Hepatocyte (in vitro differentiated cells): Measurements from ENCODE around the gene SCN1A. TPM values are rescaled to one million over a fixed set of nuclear protein-coding genes. Genes with fewer than 3 reads are reported as not detected.

Experiments used
- DNase-seq: peaks from one replicate; pipeline ENCODE4 v3.0.0-alpha.2; 2016; ENCODE audit warnings: low spot score
- H2AFZ ChIP-seq: fragments of 200-600 bp; sonication (generic); 2 replicates; pipeline ENCODE4 v1.6.0; 2016; ENCODE audit warnings: antibody characterized with exemption, mild to moderate bottlenecking
- H3K27ac ChIP-seq: fragments of 200-600 bp; sonication (generic); 2 replicates; pipeline ENCODE4 v1.5.1; 2016; ENCODE audit warnings: mild to moderate bottlenecking
- H3K27me3 ChIP-seq: fragments of 200-600 bp; sonication (generic); 2 replicates; pipeline ENCODE4 v1.6.1; 2016
- H3K36me3 ChIP-seq: fragments of 200-600 bp; sonication (generic); replicated peaks from 2 replicates; pipeline ENCODE4 v1.5.1; 2016; ENCODE audit warnings: low read depth; ENCODE audit not compliant: insufficient read depth
- H3K4me1 ChIP-seq: fragments of 200-600 bp; sonication (generic); 2 replicates; pipeline ENCODE4 v1.5.1; 2016; ENCODE audit warnings: mild to moderate bottlenecking, moderate library complexity; ENCODE audit not compliant: insufficient read depth
- H3K4me2 ChIP-seq: fragments of 200-600 bp; sonication (generic); 2 replicates; pipeline ENCODE4 v1.6.0; 2016
- H3K4me3 ChIP-seq: fragments of 200-600 bp; sonication (generic); 2 replicates; pipeline ENCODE4 v1.5.1; 2016; ENCODE audit warnings: mild to moderate bottlenecking
- H3K79me2 ChIP-seq: fragments of 200-600 bp; sonication (generic); 2 replicates; pipeline ENCODE4 v1.6.0; 2017; ENCODE audit warnings: mild to moderate bottlenecking
- H3K9me2 ChIP-seq: fragments of 200-600 bp; sonication (generic); replicated peaks from 2 replicates; pipeline ENCODE4 v1.6.0; 2017; ENCODE audit warnings: mild to moderate bottlenecking; ENCODE audit not compliant: insufficient read depth
- H3K9me3 ChIP-seq: fragments of 200-600 bp; sonication (generic); 2 replicates; pipeline ENCODE4 v1.5.1; 2016; ENCODE audit warnings: low read depth, mild to moderate bottlenecking
- H4K20me1 ChIP-seq: fragments of 200-600 bp; sonication (generic); 2 replicates; pipeline ENCODE4 v1.6.0; 2016; ENCODE audit warnings: mild to moderate bottlenecking; ENCODE audit not compliant: insufficient read depth, poor library complexity, severe bottlenecking
- CTCF ChIP-seq: fragments of 200-600 bp; sonication (generic); IDR thresholded peaks from 2 replicates; pipeline ENCODE4 v1.5.1; 2016; ENCODE audit warnings: antibody characterized with exemption, mild to moderate bottlenecking; ENCODE audit not compliant: poor library complexity
- EZH2 ChIP-seq: fragments of 200-600 bp; sonication (generic); IDR thresholded peaks from 2 replicates; pipeline ENCODE4 v1.6.1; 2016; ENCODE audit warnings: antibody characterized with exemption, mild to moderate bottlenecking, borderline replicate concordance
- EZH2phosphoT487 ChIP-seq: fragments of 200-600 bp; sonication (generic); IDR thresholded peaks from one replicate; pipeline ENCODE4 v1.6.1; 2018; ENCODE audit warnings: antibody characterized with exemption, mild to moderate bottlenecking, low read depth, moderate library complexity; ENCODE audit not compliant: unreplicated experiment, severe bottlenecking
- WGBS: methylation state at CpG from one replicate; pipeline ENCODE4 v1.1.6; 2016; ENCODE audit warnings: low lambda C conversion rate; ENCODE audit errors: missing lambda C conversion rate; 5-methylcytosine and 5-hydroxymethylcytosine counted together
- polyA plus RNA-seq: library from polyadenylated mRNA; unstranded; fragments of >200 nt; fragmentation: Nextera tagmentation; extraction: Ambion mirVana; gene quantifications from 2 replicates; pipeline ENCODE4 v1.2.1, GENCODE V29; 2016
- total RNA-seq: library from RNA; depleted of rRNA; stranded (reverse); fragments of >200 nt; gene quantifications from 2 replicates; pipeline ENCODE4 v1.2.3, GENCODE V29; 2014

Gene SCN1A
- total and polyA plus RNA-seq, 2 experiments from 2014 or later, result 0.03 TPM; not detected in 1

DNA sequence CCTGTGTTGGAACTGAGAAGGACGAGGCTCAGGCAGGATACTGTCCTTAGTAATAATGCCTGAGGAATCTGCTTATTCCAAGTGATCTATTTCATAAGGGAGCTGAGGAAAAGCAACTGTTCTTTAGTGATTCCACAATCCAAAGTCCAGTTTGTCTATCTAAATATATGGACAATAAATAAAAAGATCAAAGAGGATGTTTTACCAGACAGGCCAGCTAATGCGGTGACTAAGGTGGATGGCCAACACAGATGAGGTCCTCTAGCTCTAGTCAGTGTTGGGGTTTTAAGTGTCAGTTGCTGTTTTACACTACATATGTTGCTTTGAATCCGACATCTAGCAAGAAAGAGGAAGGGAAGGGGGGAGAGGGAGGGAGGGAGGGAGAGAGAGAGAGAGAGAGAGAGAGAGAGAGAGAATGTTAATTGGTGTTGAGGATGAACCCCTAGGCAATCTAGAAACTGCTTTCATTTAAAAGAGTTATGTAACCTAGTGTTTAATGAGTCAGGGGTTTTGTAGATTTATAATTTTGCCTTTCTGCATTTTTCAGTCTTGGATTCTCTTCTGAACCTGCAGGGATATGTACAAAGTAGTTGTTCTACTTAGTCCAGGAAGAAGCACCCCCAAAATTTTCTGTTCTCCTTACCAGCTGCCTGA lies 27.0 kb upstream of the SCN1A start:
- Histone ChIP-seq H2AFZ (no peak overlapping the region), H3K79me2 (no peaks in the 10 kb centered on the region), H3K27me3 (no peaks in the 10 kb centered on the region), H3K4me2 (no peak overlapping the region), H3K27ac (no peak overlapping the region), H3K4me1 (no peaks in the 10 kb centered on the region), H3K9me2 (no peaks in the 10 kb centered on the region), H4K20me1 (no peaks in the 10 kb centered on the region), H3K4me3 (no peak overlapping the region), H3K9me3 (no peaks in the 10 kb centered on the region), H3K36me3 (no peaks in the 10 kb centered on the region)
- TF ChIP-seq EZH2phosphoT487, result no peak
- no peak for TF ChIP-seq EZH2
- no peak for TF ChIP-seq CTCF
- WGBS, result 35% methylated on average over 3 of the region's 3 CpGs
- DNase-seq, result no peak

DNA sequence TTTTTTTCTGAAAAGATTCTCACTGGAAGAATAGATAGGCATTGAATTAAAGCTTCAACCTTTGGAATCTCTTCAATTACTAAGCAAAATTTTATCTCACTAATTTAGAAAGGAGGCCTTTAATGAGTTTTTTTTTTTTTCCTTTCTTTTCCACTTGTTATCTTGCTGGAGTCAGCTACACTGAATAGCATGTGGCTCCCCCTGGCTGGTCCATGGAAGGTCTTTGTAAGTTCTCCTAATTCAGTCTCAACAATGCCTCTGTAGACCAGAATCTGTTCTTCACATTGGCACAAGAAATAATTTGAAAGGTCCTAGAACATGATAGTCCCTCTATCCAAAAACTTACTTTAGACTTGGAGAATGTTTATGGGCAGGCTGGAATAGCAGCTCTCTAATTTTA lies 24.2 kb upstream of the SCN1A start:
- H3K4me2 ChIP-seq, result no peak overlapping the region
- H3K9me3 ChIP-seq, result no peaks in the 10 kb centered on the region
- H4K20me1 ChIP-seq, result no peaks in the 10 kb centered on the region
- H3K79me2 ChIP-seq, result no peaks in the 10 kb centered on the region
- no peaks in the 10 kb centered on the region for H3K36me3 ChIP-seq
- no peak for DNase-seq
- H2AFZ ChIP-seq, result no peak overlapping the region
- no peak overlapping the region for H3K4me3 ChIP-seq
- H3K27ac ChIP-seq, result no peak overlapping the region
- H3K27me3 ChIP-seq, result no peaks in the 10 kb centered on the region
- H3K9me2 ChIP-seq, result no peaks in the 10 kb centered on the region
- H3K4me1 ChIP-seq, result no peaks in the 10 kb centered on the region
- no peak for TF ChIP-seq CTCF
- TF ChIP-seq EZH2phosphoT487, result no peak
- TF ChIP-seq EZH2, result no peak

DNA sequence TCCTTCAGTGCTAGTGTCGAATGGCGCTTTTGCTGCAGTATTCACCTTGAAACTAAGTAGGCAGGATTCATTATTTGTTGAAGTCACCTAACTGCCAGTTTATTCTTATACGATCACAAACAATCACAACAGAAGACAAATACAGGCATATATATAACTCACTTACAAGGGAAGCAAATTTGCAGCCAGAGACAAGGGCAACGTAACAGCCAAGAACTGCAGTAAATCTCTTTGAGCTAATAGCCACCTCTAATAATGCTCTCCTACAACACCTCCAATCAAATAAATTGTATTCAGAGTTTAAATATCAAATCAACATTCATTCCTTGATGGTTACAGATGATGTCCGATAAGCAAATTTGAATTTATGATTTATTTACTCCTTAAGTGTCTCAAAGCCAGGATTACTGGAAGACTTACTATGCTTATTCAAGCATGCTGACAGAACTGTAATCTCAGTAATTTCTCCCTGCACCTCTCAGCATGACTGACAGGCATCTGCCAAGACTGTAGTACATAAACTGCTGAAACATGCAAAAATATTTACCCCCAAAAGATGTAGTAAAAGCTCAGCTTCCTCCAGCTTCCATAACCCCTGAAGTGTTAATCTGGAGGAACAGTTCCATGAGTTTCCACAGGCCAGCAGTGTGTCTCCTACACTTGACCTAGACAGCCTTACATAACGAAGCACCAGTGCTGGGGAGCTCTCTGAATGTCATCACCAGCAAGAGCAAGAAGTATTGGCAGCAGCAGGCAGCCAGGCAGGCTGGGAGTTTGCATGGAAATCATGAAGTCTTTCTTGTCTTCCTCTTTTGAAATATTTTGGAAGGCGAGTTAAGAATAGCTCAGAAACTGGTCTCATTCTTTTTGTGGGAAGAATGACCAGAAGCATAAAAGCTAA lies 20.9 kb upstream of the SCN1A start:
- TF ChIP-seq CTCF (no peak), EZH2phosphoT487 (no peak), EZH2 (no peak)
- Histone ChIP-seq H4K20me1 (no peaks in the 10 kb centered on the region), H3K9me3 (no peaks in the 10 kb centered on the region), H3K4me2 (no peak overlapping the region), H3K27me3 (no peaks in the 10 kb centered on the region), H3K36me3 (no peaks in the 10 kb centered on the region), H3K4me1 (no peaks in the 10 kb centered on the region), H3K9me2 (no peaks in the 10 kb centered on the region), H2AFZ (no peak overlapping the region), H3K79me2 (no peaks in the 10 kb centered on the region), H3K27ac (no peak overlapping the region), H3K4me3 (no peak overlapping the region)
- no peak for DNase-seq
- WGBS, result 82% methylated on average over 7 of the region's 7 CpGs
